HG03521 (cell line): ENCODE data around the gene MAN2B2.

Experiments
- ATAC-seq: cut with Tn5 transposase; IDR thresholded peaks from one replicate; pipeline ENCODE4 v1.9.1; 2021; ENCODE audit warnings: mild to moderate bottlenecking, moderate library complexity; ENCODE audit not compliant: unreplicated experiment

Gene MAN2B2

DNA sequence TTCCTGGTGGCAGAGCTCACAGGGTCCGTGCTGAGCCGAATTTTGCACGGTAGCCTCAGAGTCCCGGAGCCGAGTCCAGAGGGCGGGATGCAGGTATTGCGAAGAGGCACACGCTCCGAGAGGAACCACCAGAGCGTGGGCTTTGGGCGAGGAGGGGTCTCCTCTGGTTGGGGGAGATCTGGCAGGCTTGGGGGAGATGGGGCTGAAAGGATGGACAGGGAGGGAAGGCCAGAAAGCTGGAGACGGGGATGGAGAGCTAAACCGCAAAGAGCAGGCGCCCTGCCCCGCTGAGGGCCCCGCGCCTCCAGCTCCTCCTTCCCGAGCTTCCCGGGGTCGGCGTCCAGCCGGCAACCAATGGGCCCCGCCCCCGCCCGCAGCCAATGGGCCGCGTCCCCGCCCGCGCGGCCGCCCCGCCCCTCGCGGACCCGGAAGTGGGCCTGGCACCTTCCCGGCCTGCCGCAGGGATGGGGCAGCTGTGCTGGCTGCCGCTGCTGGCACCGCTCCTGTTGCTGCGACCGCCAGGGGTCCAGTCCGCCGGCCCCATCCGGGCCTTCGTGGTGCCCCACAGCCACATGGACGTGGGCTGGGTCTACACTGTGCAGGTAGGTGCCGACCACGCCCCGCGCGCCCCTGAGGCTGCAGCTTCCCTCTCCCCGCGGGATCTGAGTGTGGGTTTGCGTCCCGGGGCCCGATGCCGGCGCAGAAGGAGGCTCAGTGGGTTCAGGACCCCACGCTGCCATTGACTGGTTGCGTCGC, at the start of gene MAN2B2:
TSS of gene MAN2B2 (plus strand) at position 443 of the 756 bp plus-strand sequence. CDS start at position 465, 22 bp downstream.
- ATAC-seq: peak; percentile 88

DNA sequence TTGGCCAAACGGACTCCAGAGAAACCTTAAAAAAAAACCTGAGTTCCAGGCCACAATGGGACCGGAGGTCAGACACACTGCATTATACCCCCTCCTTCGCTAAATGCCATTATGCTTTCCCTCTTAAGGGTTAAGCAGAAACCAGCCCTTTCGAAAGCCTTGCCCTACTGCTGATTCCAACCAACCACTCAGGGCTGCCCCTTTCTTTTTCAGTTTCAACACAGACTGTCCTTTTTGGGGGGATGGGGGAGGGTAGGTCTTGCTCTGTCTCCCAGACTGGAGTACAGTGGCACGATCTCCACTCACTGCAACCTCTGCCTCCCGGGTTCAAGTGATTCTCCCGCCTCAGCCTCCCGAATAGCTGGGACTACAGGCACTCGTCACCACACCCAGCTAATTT, 49.5 kb upstream of the MAN2B2 start:
- no peak for ATAC-seq

DNA sequence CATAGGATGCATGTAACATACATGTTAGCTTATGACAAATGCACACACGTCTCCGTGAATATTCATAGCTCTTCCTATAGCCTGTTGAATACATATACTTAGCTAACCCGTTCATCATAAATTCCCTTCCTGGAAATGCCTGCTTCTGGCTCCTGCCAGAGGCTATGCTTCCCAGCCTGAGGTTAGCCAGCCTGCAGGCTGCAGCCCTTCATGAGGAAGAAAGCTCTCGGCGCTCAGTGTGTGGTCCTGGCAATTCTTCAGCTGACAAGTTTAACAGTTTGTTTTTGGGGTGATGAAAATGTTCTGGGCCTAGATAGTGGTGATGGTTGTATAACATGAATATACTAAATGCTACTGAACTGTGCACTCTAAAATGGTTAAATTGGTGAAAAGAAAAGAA, 48.8 kb upstream of the MAN2B2 start:
- ATAC-seq: no peak

DNA sequence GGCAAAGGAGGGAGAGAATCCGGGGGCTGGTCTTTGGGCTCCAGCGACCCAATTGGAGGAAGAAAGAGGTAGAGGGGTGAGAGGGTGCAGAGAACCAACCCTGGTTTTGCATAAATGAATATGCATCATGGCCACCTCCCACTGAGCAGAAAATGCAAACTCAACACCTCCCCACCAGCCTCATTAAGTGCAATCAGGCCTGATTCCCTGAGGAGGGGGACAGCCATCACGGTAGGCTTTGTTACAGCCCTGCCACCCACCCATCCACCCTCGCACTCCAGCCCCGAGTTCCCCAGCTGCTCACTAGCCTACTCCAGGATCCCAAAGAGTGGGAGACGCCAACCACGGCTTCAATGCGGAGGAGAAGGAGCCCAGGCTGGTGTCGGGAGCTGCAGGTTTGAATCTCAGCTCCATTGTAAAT, 48.3 kb upstream of the MAN2B2 start:
- ATAC-seq: no peak

DNA sequence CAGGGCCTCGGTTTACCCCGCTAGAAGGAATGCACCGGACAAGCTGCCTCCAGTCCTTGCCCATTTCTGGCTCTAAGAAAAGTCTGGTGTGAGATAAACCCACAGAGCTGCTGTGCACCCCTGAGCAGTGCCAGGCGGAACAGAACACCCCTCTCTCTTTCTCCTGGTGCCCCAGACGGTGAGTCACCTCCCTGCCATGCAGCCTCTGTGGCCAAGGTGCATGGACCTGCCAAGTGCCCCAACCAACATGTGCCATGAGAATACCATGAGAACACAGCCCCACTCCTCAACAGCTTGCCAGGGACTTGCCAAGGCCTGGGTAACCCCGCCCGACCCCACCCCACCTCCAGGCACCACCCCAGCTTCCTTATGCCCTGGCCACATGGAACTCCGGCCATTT, 47.7 kb upstream of the MAN2B2 start:
- ATAC-seq: no peak

DNA sequence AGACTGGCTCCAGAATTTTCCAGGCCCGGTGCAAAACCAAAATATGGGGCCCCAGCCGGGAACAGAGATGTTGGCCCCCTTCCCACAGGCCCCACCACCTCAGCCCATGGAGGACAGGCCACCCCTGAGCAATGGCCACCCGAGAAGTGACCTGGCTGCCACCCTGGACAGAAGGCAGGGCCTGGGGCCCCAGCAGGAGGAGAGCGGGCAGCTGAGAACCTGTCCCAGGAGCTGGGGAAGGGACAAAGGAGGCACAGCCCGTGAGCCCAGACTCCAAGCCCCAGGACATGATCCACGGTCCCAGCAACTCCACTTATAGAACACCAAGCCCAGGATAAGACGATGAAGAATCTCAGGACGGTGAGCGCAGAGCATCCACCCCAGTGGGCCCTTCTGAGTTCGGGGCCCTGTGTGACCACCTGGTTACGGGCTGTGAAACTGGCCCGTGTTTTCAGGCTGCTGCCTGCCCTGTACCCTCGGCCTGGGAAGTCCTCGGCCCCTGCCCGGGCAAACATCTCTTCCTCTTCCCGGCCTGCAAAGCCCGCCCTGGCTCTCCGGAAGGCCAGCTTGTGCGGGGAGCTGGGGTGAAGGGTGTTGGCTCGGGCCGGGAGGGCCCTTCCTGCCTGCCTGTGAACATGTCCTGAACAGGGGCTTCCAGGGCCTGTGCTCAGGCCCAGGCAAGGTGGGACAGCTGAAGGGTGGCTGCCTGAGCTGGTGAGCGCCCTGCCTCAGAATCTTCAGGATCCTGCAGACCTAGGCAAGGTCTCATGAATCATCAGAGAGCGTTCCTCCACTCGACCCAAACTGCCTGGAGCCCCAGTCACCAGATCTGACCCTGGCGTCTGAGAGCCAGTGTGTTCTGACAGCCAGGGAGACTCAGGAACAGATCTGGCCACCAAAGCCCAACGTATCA, 47.0 kb upstream of the MAN2B2 start:
- ATAC-seq: no peak

DNA sequence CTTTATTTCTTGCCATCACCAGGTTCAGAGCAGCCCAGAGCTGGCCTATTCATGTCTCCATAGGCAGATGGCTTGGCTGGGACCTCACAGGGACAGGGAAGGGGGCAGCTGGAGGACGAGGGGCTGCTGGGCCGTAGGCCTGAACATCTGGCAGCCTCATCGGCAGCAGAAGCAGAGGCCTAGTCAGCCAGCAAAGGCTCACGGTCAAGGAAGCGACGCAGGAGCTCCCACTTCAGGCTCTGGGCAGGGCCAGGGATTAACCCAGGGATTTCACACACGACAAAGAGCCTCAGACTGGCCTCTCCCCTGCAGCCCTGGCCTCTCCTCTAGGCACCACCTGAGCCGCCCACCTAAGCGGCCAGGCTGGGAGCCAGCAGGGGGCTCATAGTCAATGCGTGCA, 46.0 kb upstream of the MAN2B2 start:
- no peak for ATAC-seq

DNA sequence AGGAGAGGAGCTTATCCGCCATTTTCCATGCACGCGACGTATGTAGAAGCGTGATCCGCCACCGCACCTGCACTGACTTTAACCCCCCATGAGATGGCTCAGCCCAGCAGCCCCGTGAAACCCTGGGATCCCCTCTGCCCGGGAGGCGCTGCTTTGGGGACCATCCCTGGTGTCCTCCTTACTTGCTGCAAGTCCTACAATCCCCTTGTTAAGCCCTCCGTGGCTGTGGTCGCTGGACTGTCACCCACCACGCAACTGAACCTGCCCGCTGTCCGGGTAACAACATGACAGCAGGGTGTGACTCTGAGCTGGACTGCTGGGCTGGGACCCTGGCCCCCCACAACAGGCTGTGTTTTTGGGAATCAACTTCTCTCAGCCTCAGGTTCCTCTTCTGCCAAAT, 44.7 kb upstream of the MAN2B2 start:
- ATAC-seq: no peak

DNA sequence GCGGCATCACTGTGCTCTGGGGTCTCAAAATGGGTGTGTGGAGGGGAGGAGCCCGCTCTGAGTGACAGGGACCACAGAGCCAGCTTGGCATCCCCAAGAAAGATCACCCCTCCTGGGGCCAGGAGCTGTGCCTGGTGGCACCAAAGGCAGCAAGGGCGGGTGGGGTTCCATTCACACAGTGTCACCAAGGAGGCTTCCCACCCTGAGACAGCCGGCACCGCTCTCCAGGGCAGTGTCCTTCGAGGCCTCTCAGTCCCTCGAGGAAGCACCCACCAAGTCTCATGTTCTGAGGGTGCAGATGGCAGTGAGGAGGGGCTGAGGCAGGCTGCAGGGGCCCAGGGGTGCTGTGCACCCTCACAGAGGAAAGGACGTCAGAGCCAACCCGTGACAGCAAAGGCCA, 44.0 kb upstream of the MAN2B2 start:
- no peak for ATAC-seq

DNA sequence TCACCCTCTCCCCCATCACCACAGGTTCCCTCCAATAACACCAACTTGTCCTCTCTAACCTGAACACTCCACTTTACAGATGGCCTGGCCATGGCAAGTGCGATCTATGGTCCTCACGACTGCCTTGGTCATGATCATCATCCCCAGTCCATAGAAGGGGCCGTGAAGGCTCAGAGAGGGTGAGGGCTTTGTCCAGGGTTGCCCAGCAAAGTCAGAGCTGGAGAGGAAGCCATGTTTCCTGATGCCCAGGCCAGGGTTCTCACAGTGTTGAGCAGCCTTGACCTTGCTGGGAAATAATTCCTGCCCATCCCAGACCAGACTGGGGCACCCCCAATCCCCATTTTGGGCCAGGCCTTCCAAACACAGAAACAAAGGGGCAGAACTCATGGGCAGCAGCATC, 42.9 kb upstream of the MAN2B2 start:
- no peak for ATAC-seq

DNA sequence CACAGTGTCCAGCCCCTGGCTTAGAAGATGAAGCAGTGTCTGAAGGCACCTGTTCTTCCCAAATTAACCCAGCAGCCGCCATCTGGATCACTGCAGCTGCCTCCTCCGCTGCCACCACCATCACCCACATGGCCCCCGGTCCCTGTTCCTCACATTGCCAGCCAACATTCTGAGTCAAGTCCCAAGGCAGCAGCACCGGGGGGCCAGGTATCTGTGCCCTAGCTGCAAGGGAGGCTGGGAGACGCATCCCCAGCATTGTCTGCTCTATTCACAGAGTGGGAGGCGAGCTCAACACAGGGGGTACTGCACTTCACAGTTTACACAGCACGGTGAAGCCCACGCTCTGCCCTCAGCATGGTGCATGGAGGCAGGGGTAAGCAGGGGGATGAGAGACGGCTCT, 42.3 kb upstream of the MAN2B2 start:
- ATAC-seq: no peak

DNA sequence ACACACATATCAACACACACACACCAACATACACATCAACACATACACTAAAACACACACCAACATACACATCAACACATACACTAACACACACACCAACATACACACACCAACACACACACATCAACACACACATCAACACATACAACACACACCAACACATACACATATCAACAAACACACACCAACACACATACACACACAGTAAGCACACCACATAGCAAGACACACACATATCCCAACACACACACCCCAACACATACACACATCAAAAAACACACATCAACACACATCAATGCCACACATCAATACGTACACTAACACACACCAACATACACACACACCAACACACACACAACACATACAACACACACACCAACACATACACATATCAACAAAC, 40.9 kb upstream of the MAN2B2 start:
- no peak for ATAC-seq

DNA sequence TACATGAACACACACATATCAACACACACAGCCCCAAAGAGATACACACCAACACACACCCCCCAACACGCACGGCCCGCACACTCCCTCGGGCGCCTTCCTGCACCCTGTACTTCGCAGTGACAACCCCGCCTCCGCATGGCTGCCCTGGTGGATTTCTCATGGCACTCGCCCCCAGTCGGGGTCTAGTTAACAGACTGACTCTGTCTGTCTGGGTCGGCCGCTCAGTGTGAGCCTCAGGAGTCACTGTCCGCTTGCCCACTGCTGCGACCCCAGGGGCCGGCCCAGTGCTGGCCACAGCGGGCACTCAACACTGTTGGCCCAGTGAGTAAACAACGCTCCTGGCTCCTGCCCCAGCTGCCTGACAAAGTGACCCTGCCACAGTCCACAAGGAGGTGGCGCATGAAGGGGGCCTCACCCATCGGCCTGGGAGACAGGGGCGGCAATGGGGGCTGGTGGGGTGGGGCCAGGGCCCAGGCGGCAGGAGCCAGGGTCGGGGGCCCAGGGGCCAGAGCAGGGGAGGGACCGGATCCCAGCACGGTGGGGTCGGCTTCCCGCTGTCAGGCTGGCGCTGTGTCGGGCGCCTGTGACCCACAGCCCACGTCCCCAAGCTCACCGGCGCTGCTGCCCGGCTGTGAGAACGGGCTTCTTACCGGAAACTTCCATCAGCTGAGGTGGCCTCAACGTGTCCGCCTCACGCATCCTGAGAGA, 40.2 kb upstream of the MAN2B2 start:
- ATAC-seq: no peak

DNA sequence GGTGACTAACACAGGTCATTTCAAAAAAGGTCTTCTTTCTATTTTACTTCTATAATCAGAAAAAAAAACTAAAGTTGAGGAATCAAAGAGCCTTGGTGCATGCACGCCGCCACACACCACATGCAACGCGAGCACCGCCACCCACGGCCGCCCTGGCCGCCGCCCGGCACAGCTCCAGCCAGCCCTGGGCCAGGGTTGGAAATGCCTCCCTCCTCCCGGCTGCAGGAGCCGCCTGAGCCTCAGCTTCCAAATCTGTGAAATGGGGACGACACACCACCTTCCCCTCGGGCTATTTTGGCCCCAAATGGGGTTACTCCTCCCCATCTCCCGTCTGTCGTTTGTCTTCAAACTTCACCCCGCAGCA, 39.7 kb upstream of the MAN2B2 start:
- ATAC-seq: no peak

DNA sequence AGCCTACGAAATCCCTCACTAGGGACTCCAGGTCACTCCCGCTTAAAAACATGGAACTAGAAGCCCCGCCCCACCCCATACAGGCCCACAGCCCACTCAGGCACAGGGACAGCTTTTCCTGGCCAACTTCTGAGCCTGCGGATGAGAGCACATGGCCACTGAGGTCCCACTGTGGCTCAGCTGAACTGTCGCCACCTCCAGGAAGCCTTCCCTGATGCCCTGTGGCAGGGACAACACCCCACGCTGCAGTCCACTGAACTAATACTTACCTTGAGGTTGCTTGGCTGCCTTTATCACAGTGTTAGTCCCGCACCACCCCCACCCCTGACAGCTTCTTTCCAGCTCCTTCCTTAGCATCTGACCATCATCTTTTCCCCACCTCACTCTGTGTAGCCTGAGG, 39.3 kb upstream of the MAN2B2 start:
- no peak for ATAC-seq

DNA sequence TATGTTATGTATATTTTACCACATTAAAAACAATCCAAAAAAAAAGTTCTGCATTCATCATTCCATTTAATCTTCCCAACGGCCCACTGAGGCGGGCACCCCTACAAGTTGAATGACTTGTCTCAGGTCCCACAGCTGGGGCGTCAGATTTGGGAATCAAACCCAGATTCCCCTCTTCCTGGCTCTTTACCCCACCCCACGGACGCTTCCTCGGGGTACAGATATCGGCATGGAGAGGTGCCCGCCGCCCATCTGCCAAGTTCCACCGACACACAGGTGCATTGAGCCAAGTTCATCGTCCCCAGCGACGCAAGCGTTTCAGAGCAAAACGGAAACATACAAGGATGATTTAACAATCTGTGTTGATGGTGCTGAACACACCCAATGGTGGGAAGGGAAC, 36.9 kb upstream of the MAN2B2 start:
- no peak for ATAC-seq

DNA sequence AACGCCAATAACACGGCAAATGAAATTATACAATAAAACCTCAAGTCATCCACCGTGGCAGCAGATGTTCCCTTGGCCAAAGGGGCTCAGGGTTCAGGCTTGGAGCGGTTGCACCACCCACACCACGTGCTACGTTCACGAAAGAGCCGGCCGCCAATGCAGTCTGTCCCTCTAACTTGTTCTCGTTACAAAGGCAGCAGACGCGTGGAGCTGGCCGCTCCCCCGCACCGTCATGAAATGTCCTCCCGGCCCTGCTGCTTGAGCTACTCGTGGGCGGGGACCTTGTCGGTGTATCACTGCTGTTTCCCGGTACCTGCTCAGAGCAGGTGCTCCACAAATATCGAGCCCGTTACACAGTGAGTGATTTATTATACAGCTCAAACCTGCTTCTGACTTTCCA, 36.4 kb upstream of the MAN2B2 start:
- ATAC-seq: no peak

DNA sequence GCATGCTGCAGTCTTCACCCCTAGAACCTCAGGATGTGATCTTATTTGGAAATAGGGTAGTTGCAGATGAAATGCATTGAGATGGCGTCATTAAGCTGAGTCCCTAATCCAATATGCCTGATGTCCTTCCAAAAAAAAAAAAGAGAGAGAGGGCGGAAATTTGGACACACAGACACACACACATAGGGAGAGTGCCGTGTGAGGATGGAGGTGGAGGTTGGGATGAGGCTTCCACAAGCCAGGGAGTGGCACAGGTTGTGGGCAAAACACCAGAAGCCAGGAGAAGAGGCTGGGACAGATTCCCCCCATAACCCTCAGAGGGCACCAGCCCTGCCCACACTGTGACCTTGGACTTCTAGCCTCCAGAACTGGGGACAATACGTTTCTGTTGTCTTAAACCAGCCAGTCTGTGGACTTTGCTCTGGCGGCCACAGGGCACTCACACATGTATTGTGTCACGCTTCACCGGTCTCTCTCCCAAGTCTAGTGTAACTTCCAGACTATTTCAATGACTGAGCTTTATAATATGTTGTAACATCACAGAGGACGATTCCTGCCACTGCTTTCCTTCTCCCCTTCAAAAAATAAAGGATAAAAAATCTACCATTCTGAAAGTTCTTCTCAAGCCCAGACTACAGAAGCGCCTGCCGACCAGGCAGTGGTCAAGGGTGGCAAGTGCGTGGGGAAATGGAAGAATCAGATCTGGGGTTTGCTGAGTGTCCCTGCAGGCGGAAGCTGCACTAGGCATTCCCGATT, 35.8 kb upstream of the MAN2B2 start:
- ATAC-seq: no peak

DNA sequence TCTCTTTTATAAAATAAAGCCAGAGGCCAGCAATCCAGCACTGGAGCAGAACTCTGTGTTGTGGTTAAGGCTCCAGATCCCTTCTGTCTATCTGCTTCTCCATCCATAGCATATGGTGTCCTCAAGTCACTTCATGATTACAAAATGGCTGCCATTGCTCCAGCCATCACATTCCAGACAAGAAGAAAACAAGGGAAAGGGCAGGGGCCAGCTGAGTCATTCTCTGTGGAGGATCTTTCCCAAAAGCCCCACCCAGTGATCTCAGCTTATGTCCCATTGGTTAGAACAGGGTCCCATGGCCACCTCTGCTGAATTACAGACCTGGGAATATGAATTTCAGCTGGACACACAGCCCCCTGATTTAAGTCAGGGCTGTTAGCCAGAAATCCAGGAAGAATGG, 34.1 kb upstream of the MAN2B2 start:
- ATAC-seq: no peak

DNA sequence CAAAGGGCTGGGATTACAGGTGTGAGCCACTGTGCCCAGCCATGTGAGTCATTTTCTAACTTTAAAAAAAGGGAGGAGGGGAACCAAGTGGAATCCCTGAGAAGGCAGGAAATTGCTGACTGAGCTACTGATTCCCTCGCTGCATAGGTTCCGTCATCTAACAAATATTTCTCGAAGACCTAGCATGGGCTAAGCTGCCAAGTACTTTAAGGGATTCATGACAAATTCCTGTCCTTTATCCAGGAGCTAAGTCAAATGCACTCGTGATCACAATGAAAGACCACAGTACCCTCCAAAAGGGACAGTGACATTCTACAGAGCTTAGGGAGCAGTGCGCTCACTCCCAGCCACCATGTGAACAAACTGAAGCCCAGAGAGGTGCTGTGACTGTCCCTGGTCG, 33.2 kb upstream of the MAN2B2 start:
- ATAC-seq: no peak

DNA sequence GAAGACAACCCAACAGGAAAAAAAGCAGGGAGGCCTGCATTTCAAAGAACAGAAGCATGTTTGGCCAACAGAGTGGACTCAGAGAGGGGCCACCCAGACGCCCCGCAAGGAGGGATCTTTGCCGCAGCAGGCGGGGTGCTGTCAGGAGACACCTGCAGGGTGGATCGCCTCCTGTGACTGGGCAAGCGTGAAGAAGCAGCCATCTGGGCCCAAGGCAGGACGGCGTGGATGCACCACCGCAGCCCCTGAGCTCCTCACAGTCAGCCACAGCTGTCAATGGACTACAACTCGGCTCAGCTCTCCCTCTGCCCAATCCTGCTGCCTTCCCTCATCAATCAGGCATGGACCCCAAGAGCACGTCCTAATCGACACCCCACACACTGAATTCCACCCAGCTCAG, 32.0 kb upstream of the MAN2B2 start:
- no peak for ATAC-seq
